ENCODE results near the gene RBMXL2.
A peak's percentile ranks its signal among the peaks of the same experiment; 100 is the strongest.

Gene RBMXL2

GRCh38 chr11:7088921-7089320 lies at the start of gene RBMXL2:
TSS of gene RBMXL2 (plus strand) at chr11:7088998. CDS start at chr11:7089121, 123 bp downstream.
- no peak for DNase-seq

- DNase-seq: no peak
Measured at GRCh38 chr11:7046474-7047175, 42.2 kb upstream of the RBMXL2 start.

- no peak for DNase-seq
Measured at GRCh38 chr11:7050191-7050590, 38.6 kb upstream of the RBMXL2 start.

GRCh38 chr11:7056828-7057513 lies 31.8 kb upstream of the RBMXL2 start:
- no peak for DNase-seq

GRCh38 chr11:7057641-7058040 lies 31.2 kb upstream of the RBMXL2 start:
- DNase-seq: no peak

- no peak for DNase-seq
Measured at GRCh38 chr11:7060868-7061267, 27.9 kb upstream of the RBMXL2 start.

- no peak for DNase-seq
Measured at GRCh38 chr11:7062534-7062933, 26.3 kb upstream of the RBMXL2 start.

- no peak for DNase-seq
Measured at GRCh38 chr11:7072401-7073028, 16.3 kb upstream of the RBMXL2 start.

GRCh38 chr11:7077101-7077500 lies 11.7 kb upstream of the RBMXL2 start:
- DNase-seq: no peak

GRCh38 chr11:7079545-7080135 lies 9.2 kb upstream of the RBMXL2 start:
- no peak for DNase-seq

GRCh38 chr11:7080900-7081299 lies 7.9 kb upstream of the RBMXL2 start:
- no peak for DNase-seq

- no peak for DNase-seq
Measured at GRCh38 chr11:7081441-7081840, 7.4 kb upstream of the RBMXL2 start.

GRCh38 chr11:7089328-7090251 lies 792 bp downstream of the RBMXL2 start:
- no peak for DNase-seq

- peak; percentile 39 for DNase-seq
Measured at GRCh38 chr11:7098235-7098832, 9.5 kb downstream of the RBMXL2 start.

- no peak for DNase-seq
Measured at GRCh38 chr11:7115780-7116179, 27.0 kb downstream of the RBMXL2 start.

GRCh38 chr11:7116370-7116769 lies 27.6 kb downstream of the RBMXL2 start:
- no peak for DNase-seq

- no peak for DNase-seq
Measured at GRCh38 chr11:7138051-7138450, 49.3 kb downstream of the RBMXL2 start.

Measured in inflammatory macrophage treated with lipopolysaccharide for 4 hours (primary cell).